Fibroblast of lung (primary cell): Measurements from ENCODE around the gene NEDD4L. TPM values are rescaled to one million over a fixed set of nuclear protein-coding genes. Genes with fewer than 3 reads are reported as not detected.

Experiments used
- DNase-seq, 2 donors: peaks; one replicate each; pipeline versions ENCODE4 v3.0.0 to v3.0.0-alpha.2; 2010; ENCODE audit warnings: low read depth in 2 of 2
- H2AFZ ChIP-seq: 2 replicates; pipeline ENCODE4 v1.5.1; 2012; ENCODE audit warnings: low read length, control low read depth, inconsistent platforms
- H3K27ac ChIP-seq: 2 replicates; pipeline ENCODE4 v1.5.1; 2011; ENCODE audit warnings: low read length, control low read depth; ENCODE audit not compliant: insufficient read depth
- H3K27me3 ChIP-seq: 2 replicates; pipeline ENCODE4 v1.5.1; 2011; ENCODE audit warnings: mild to moderate bottlenecking, low read length; ENCODE audit not compliant: control insufficient read depth, insufficient read depth
- H3K36me3 ChIP-seq: 2 replicates; pipeline ENCODE4 v1.5.1; 2011; ENCODE audit warnings: low read length; ENCODE audit not compliant: control insufficient read depth, insufficient read depth
- H3K4me1 ChIP-seq: 2 replicates; pipeline ENCODE4 v1.5.1; 2011; ENCODE audit warnings: low read length; ENCODE audit not compliant: control insufficient read depth, insufficient read depth; ENCODE audit errors: extremely low read depth
- H3K4me2 ChIP-seq: 2 replicates; pipeline ENCODE4 v1.5.1; 2011; ENCODE audit warnings: low read length, control low read depth; ENCODE audit not compliant: insufficient read depth; ENCODE audit errors: extremely low read depth
- H3K4me3 ChIP-seq, 4 experiments: fragments of 200-600 bp in 1 of 4; sonication (generic) in 1 of 4; replicated peaks in 1 of 4; 2 replicates each; pipeline ENCODE4 v1.5.1; 2011 to 2016; ENCODE audit warnings: low read length in 4 of 4, low read depth in 3 of 4, mild to moderate bottlenecking in 3 of 4, control low read depth in 2 of 4, inconsistent platforms in 1 of 4, mixed read lengths in 1 of 4; ENCODE audit not compliant: insufficient read depth in 1 of 4; ENCODE audit errors: control extremely low read depth in 1 of 4
- H3K79me2 ChIP-seq: 2 replicates; pipeline ENCODE4 v1.5.1; 2012; ENCODE audit warnings: mild to moderate bottlenecking, low read length, inconsistent platforms; ENCODE audit not compliant: control insufficient read depth, insufficient read depth
- H3K9ac ChIP-seq: 2 replicates; pipeline ENCODE4 v1.5.1; 2011; ENCODE audit warnings: mild to moderate bottlenecking, low read length, control low read depth; ENCODE audit not compliant: insufficient read depth
- H3K9me3 ChIP-seq: 2 replicates; pipeline ENCODE4 v1.5.1; 2012; ENCODE audit warnings: low read depth, low read length; ENCODE audit not compliant: control insufficient read depth, insufficient read depth
- H4K20me1 ChIP-seq: 2 replicates; pipeline ENCODE4 v1.5.1; 2011; ENCODE audit warnings: low read length; ENCODE audit not compliant: control insufficient read depth, insufficient read depth; ENCODE audit errors: extremely low read depth
- CTCF ChIP-seq, 2 donors: IDR thresholded peaks in 1 of 2; conservative IDR thresholded peaks in 1 of 2; 1 replicate in 1 of 2; 2 replicates in 1 of 2; pipeline ENCODE4 v1.5.1; 2011 to 2012; ENCODE audit warnings: low read length in 2 of 2, control low read depth in 1 of 2, inconsistent platforms in 1 of 2, low read depth in 1 of 2, mild to moderate bottlenecking in 1 of 2
- EZH2 ChIP-seq: IDR thresholded peaks from 2 replicates; pipeline ENCODE4 v1.5.1; 2012; ENCODE audit warnings: low read length, control low read depth, mild to moderate bottlenecking; ENCODE audit errors: missing control alignments
- polyA plus RNA-seq, 2 donors: library from polyadenylated mRNA; depleted of rRNA in 1 of 2; stranded (reverse) in 1 of 2; unstranded in 1 of 2; fragments of >200 nt; gene quantifications; 2 replicates each; pipeline ENCODE4 v1.2.1, GENCODE V29; 2011 to 2012; ENCODE audit warnings: missing spikeins in 1 of 2
- total RNA-seq: library from RNA; depleted of rRNA; stranded (reverse); fragments of >200 nt; gene quantifications from 2 replicates; pipeline ENCODE4 v1.2.1, GENCODE V29; 2014

Gene NEDD4L
- total and polyA plus RNA-seq, 2 donors (not counting 1 experiment from before 2014, with no cell fraction given): 5.5 to 18.7 TPM

- no peaks in the 10 kb centered on the region for H3K27me3 ChIP-seq
- no peaks in the 10 kb centered on the region for H3K9me3 ChIP-seq
- H2AFZ ChIP-seq: no peak overlapping the region
- no peak overlapping the region for H3K9ac ChIP-seq
- peak in 1 of 2 donors; percentile 75 for DNase-seq
- no peak overlapping the region for H3K4me3 ChIP-seq
- H4K20me1 ChIP-seq: no peaks in the 10 kb centered on the region
- H3K79me2 ChIP-seq: no peaks in the 10 kb centered on the region
- H3K4me2 ChIP-seq: peak overlapping the region; percentile 27
- no peaks in the 10 kb centered on the region for H3K36me3 ChIP-seq
- H3K27ac ChIP-seq: no peak overlapping the region
- peaks cover 5% of the 10 kb centered on the region for H3K4me1 ChIP-seq
- TF ChIP-seq CTCF (conservative IDR thresholded peaks at IDR 0.05 in 1 of 2, IDR thresholded peaks at IDR 0.05 in 1 of 2; ENCODE audit: low read depth in 1 of 2, low read length in 2 of 2): no peak
- no peak for TF ChIP-seq EZH2
Measured at GRCh38 chr18:58325494-58325893, 281.5 kb downstream of the NEDD4L start.

GRCh38 chr18:58334061-58334460, 290.0 kb downstream of the NEDD4L start:
- Histone ChIP-seq H3K4me2 (no peak overlapping the region), H3K79me2 (no peaks in the 10 kb centered on the region), H2AFZ (no peak overlapping the region), H3K36me3 (no peaks in the 10 kb centered on the region), H3K27me3 (no peaks in the 10 kb centered on the region), H3K27ac (no peak overlapping the region), H4K20me1 (no peaks in the 10 kb centered on the region), H3K9ac (no peak overlapping the region), H3K4me1 (no peaks in the 10 kb centered on the region), H3K9me3 (no peaks in the 10 kb centered on the region), H3K4me3 (no peak overlapping the region)
- TF ChIP-seq CTCF (conservative IDR thresholded peaks at IDR 0.05 in 1 of 2, IDR thresholded peaks at IDR 0.05 in 1 of 2; ENCODE audit: low read depth in 1 of 2, low read length in 2 of 2) (no peak), EZH2 (no peak)
- no peak for DNase-seq

GRCh38 chr18:58335223-58335622, 291.2 kb downstream of the NEDD4L start:
- no peak overlapping the region for H3K4me2 ChIP-seq
- H3K9me3 ChIP-seq: no peaks in the 10 kb centered on the region
- H3K79me2 ChIP-seq: no peaks in the 10 kb centered on the region
- no peak overlapping the region for H3K27ac ChIP-seq
- H3K4me1 ChIP-seq: no peaks in the 10 kb centered on the region
- TF ChIP-seq EZH2: no peak
- no peak for TF ChIP-seq CTCF (conservative IDR thresholded peaks at IDR 0.05 in 1 of 2, IDR thresholded peaks at IDR 0.05 in 1 of 2; ENCODE audit: low read depth in 1 of 2, low read length in 2 of 2)
- no peaks in the 10 kb centered on the region for H3K27me3 ChIP-seq
- H4K20me1 ChIP-seq: no peaks in the 10 kb centered on the region
- DNase-seq: no peak
- H3K4me3 ChIP-seq: no peak overlapping the region
- H2AFZ ChIP-seq: no peak overlapping the region
- H3K9ac ChIP-seq: no peak overlapping the region
- no peaks in the 10 kb centered on the region for H3K36me3 ChIP-seq
